ENCODE data around the gene ZNF280C. TPM values are rescaled to one million over a fixed set of nuclear protein-coding genes. Genes with fewer than 3 reads are reported as not detected.

The ZNF280C gene
- total and polyA plus RNA-seq, 4 donors: 0.50 to 2.3 (median 1.00) TPM

- peak overlapping the region; percentile 92 to 95 for H3K27ac ChIP-seq (ENCODE audit: low read depth in 1 of 2, low read length in 2 of 2)
- no peaks in the 10 kb centered on the region for H3K9me3 ChIP-seq (ENCODE audit: control insufficient read depth in 4 of 4, low read length in 3 of 4)
- no peaks in the 10 kb centered on the region for H3K36me3 ChIP-seq (ENCODE audit: control insufficient read depth in 4 of 4, insufficient read depth in 3 of 4, low read depth in 1 of 4, low read length in 3 of 4)
- peaks cover 3 to 31% (median 17%) of the 10 kb centered on the region in 4 donors for H3K4me1 ChIP-seq (ENCODE audit: control insufficient read depth in 4 of 4, insufficient read depth in 4 of 4, low read length in 3 of 4)
- H3K27me3 ChIP-seq (ENCODE audit: control insufficient read depth in 4 of 4, insufficient read depth in 4 of 4, low read length in 3 of 4): no peaks in the 10 kb centered on the region
- peak overlapping the region; percentile 77 to 92 (median 79) for H3K4me3 ChIP-seq (ENCODE audit: low read depth in 1 of 3, low read length in 3 of 3)
- 0% methylated on average over 4 of the region's 4 CpGs for WGBS
- H3K9ac ChIP-seq (ENCODE audit: low read depth in 1 of 2, low read length in 2 of 2): peak overlapping the region in 1 of 2 donors; percentile 82
- DNase-seq (ENCODE audit: low spot score): no peak
- TF ChIP-seq, protein P1, sequence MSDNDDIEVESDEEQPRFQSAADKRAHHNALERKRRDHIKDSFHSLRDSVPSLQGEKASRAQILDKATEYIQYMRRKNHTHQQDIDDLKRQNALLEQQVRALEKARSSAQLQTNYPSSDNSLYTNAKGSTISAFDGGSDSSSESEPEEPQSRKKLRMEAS (IDR thresholded peaks at IDR 0.05): no peak
- TF ChIP-seq, protein P2, sequence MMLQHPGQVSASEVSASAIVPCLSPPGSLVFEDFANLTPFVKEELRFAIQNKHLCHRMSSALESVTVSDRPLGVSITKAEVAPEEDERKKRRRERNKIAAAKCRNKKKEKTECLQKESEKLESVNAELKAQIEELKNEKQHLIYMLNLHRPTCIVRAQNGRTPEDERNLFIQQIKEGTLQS (IDR thresholded peaks at IDR 0.05): no peak
- TF ChIP-seq CTCF (IDR thresholded peaks at IDR 0.05; ENCODE audit: low read depth, low read length, missing input control) (no peak), HNF4A (conservative IDR thresholded peaks at IDR 0.05) (no peak), YY1 (IDR thresholded peaks at IDR 0.05) (no peak), JUND (IDR thresholded peaks at IDR 0.05) (no peak), HNF4G (IDR thresholded peaks at IDR 0.05) (no peak), REST (IDR thresholded peaks at IDR 0.05) (no peak), FOXA2 (IDR thresholded peaks at IDR 0.05) (no peak), TAF1 (conservative IDR thresholded peaks at IDR 0.05) (no peak), RAD21 (IDR thresholded peaks at IDR 0.05) (no peak), GABPA (IDR thresholded peaks at IDR 0.05 in 1 of 2, conservative IDR thresholded peaks at IDR 0.05 in 1 of 2) (no peak), SP1 (IDR thresholded peaks at IDR 0.05) (no peak)
Measured at GRCh38 chrX:130166503-130166777, 102.3 kb downstream of the ZNF280C start.

GRCh38 chrX:130165703-130166502, 102.8 kb downstream of the ZNF280C start, which contains the start of gene AIFM1:
Gene AIFM1, minus strand, starts transcription at chrX:130165841. Its CDS starts 185 bp downstream, at chrX:130165656.
- peak; percentile 87 for DNase-seq (ENCODE audit: low spot score)
- Histone ChIP-seq H3K9me3 (ENCODE audit: control insufficient read depth in 4 of 4, low read length in 3 of 4) (no peaks in the 10 kb centered on the region), H3K4me3 (ENCODE audit: low read depth in 1 of 3, low read length in 3 of 3) (peak within 1 kb of the TSS; percentile 77 to 92 (median 79)), H3K27ac (ENCODE audit: low read depth in 1 of 2, low read length in 2 of 2) (peak within 1 kb of the TSS; percentile 92 to 95), H3K27me3 (ENCODE audit: control insufficient read depth in 4 of 4, insufficient read depth in 4 of 4, low read length in 3 of 4) (no peaks in the 10 kb centered on the region), H3K9ac (ENCODE audit: low read depth in 1 of 2, low read length in 2 of 2) (peak within 1 kb of the TSS; percentile 43 to 82), H3K4me1 (ENCODE audit: control insufficient read depth in 4 of 4, insufficient read depth in 4 of 4, low read length in 3 of 4) (peaks cover 3 to 25% (median 16%) of the 10 kb centered on the region in 4 donors), H3K36me3 (ENCODE audit: control insufficient read depth in 4 of 4, insufficient read depth in 3 of 4, low read depth in 1 of 4, low read length in 3 of 4) (no peaks in the 10 kb centered on the region)
- WGBS: under 1% methylated on average over 50 of the region's 50 CpGs
- TF ChIP-seq JUND (IDR thresholded peaks at IDR 0.05) (peak in 1 of 2 donors; percentile 21), RXRA (IDR thresholded peaks at IDR 0.05) (peak; percentile 63 to 74), NR2F2 (IDR thresholded peaks at IDR 0.05) (peak; percentile 17), REST (IDR thresholded peaks at IDR 0.05) (peak; percentile 68), HNF4G (IDR thresholded peaks at IDR 0.05) (no peak), RAD21 (IDR thresholded peaks at IDR 0.05) (peak in 1 of 2 donors; percentile 16), HNF4A (conservative IDR thresholded peaks at IDR 0.05) (no peak), YY1 (IDR thresholded peaks at IDR 0.05) (peak; percentile 82), FOXA1 (IDR thresholded peaks at IDR 0.05) (no peak), SP1 (IDR thresholded peaks at IDR 0.05) (peak; percentile 58)
- TF ChIP-seq, protein P2 (IDR thresholded peaks at IDR 0.05): no peak
- TF ChIP-seq, protein P1 (IDR thresholded peaks at IDR 0.05): peak; percentile 41
- TF ChIP-seq, protein P3, sequence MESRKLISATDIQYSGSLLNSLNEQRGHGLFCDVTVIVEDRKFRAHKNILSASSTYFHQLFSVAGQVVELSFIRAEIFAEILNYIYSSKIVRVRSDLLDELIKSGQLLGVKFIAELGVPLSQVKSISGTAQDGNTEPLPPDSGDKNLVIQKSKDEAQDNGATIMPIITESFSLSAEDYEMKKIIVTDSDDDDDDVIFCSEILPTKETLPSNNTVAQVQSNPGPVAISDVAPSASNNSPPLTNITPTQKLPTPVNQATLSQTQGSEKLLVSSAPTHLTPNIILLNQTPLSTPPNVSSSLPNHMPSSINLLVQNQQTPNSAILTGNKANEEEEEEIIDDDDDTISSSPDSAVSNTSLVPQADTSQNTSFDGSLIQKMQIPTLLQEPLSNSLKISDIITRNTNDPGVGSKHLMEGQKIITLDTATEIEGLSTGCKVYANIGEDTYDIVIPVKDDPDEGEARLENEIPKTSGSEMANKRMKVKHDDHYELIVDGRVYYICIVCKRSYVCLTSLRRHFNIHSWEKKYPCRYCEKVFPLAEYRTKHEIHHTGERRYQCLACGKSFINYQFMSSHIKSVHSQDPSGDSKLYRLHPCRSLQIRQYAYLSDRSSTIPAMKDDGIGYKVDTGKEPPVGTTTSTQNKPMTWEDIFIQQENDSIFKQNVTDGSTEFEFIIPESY (IDR thresholded peaks at IDR 0.05): no peak

Measured in liver (tissue), 9 donors.